Endothelial cell of hepatic sinusoid (primary cell): ENCODE data around the gene RPL38.

ENCODE experiments used
- in situ Hi-C: cut with HindIII; loops from 2 replicates; pipeline ENCODE4 v1.10.0; 2017; ENCODE audit warnings: low sequenced_read_pairs

RPL38 gene

GRCh38 chr17:74206332-74206818, 2.9 kb downstream of the RPL38 start:
- in situ Hi-C loops = no loop called here

- in situ Hi-C loops = no loop called here
Observed at GRCh38 chr17:74210191-74211140, 7.0 kb downstream of the RPL38 start.

GRCh38 chr17:74211141-74211911, 7.8 kb downstream of the RPL38 start:
- in situ Hi-C loops = no loop called here

GRCh38 chr17:74211912-74212208, 8.4 kb downstream of the RPL38 start:
- in situ Hi-C loops = no loop called here

GRCh38 chr17:74212209-74212912, 8.9 kb downstream of the RPL38 start:
- in situ Hi-C loops = no loop called here

- in situ Hi-C loops = no loop called here
Observed at GRCh38 chr17:74212913-74213791, 9.7 kb downstream of the RPL38 start, which contains the start of gene TTYH2. TTYH2 (plus strand) TSS chr17:74213571; CDS start chr17:74213588, 17 bp downstream.

GRCh38 chr17:74213861-74214391, 10.4 kb downstream of the RPL38 start:
- in situ Hi-C loops = no loop called here

- in situ Hi-C loops = no loop called here
Observed at GRCh38 chr17:74214484-74215341, 11.2 kb downstream of the RPL38 start.

GRCh38 chr17:74215342-74215727, 11.9 kb downstream of the RPL38 start:
- in situ Hi-C loops = no loop called here

GRCh38 chr17:74216505-74216904, 13.0 kb downstream of the RPL38 start:
- in situ Hi-C loops = no loop called here

- in situ Hi-C loops = no loop called here
Observed at GRCh38 chr17:74217037-74217730, 13.7 kb downstream of the RPL38 start.

- in situ Hi-C loops = no loop called here
Observed at GRCh38 chr17:74217888-74218287, 14.4 kb downstream of the RPL38 start.

GRCh38 chr17:74218436-74218835, 15.0 kb downstream of the RPL38 start:
- in situ Hi-C loops = no loop called here

GRCh38 chr17:74219576-74220133, 16.2 kb downstream of the RPL38 start:
- in situ Hi-C loops = no loop called here

GRCh38 chr17:74220219-74220618, 16.7 kb downstream of the RPL38 start:
- in situ Hi-C loops = no loop called here

- in situ Hi-C loops = no loop called here
Observed at GRCh38 chr17:74220946-74221818, 17.7 kb downstream of the RPL38 start.

GRCh38 chr17:74222399-74222798, 18.9 kb downstream of the RPL38 start:
- in situ Hi-C loops = no loop called here
